GM19438 (cell line): Measurements from ENCODE around the gene EXOG.
"Not testable (repeated sequence)": the region's sequence is repeated elsewhere in the genome, so short reads cannot be mapped to it uniquely, and the experiment has no call there.

ENCODE experiments used
- ATAC-seq: cut with Tn5 transposase; IDR thresholded peaks from one replicate; pipeline ENCODE4 v1.9.1; 2021; ENCODE audit warnings: low read depth; ENCODE audit not compliant: unreplicated experiment

Gene EXOG

DNA sequence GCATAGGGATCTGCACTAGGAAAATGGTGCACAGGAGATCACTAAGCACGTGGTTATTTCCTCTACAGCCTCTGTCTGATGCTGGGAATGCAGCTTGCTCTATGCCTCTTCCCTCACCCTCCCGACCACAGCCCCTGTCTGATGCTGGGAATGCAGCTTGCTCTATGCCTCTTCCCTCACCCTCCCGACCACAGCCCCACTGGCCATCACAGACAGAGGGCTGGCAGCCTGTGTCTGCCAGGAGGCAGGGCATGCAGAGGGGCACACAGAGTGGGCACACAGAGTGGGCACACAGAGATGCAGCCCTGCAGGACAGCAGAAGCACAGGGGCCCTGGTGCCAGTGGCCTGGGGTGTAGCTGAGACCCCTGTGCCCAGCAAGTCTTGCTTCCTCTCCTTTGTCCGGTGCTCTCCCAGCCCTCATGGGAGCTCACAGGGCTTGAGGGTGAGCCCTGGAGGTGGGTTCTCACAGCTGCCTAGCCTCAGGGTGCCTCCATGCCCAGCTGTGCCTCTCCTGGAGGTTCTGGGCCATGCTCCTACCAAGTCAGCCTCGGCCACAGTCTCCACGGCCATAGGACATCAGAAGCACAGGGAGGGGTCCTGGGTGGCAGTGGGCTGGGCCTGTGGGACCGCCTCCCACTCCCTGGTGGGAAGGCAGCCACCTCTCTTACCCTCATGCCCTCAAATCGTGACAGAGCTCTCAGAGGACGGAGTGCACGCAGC lies 65.8 kb downstream of the EXOG start:
- no peak for ATAC-seq

DNA sequence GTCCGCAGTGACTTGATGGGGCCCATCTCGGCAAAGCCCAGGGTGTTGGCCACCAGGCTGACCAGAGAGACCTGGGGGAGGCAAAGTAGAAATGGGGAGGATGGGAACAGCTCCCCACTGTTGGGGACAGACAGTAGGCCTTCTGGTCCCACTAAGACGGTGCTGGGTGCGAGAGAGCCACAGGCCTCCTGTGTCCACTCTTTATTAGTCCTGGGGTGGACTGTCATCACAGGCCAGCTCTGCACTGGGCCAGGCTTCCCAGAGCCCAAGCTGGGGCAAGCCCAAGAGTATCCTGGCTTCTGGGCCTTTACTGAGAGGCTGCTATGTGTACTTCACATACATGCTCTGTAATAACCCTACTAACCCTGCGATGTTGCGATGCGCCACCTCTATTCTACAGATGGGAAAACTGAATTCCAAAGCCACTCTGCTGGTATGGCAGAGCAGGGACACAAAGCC lies 66.4 kb downstream of the EXOG start:
- ATAC-seq, result no peak

DNA sequence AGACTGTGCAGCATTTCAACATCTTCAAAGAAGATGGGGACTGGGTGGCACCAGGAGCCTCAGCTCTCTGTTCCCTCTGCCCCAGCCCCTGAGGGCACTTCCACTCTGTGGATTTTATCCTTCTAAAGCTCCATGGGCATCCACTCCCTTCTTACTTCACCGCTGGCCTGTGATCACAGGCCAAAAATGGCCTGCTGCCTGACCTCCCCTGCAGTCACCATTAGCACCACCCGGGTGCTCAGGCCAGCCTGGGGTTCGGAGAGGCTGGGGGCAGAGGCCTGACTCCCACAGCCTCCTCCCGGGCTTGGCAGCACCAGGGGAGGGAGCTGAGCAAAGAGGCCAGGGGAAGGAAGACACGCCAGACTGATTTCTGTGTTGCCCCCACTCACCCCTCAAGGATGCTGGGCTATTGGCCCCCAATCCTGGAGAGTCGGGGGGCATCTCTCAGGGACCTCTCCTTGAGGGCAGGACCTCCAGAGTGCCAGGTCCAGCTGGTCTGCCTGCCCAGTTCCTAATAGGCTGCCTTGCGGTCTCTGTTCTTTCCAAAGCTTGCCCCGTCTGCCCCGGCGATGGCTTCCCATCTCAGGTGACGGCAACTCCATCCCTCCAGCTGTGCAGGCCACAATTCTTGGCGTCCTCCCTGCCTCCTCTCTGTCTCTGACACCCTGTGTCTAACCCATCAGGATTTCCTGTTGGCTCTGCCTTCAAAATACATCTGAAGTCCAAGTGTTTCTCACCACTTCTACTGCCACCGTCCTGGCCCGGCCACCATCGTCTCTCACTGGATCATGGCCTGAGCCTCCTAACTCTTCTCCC lies 67.1 kb downstream of the EXOG start:
- no peak for ATAC-seq

DNA sequence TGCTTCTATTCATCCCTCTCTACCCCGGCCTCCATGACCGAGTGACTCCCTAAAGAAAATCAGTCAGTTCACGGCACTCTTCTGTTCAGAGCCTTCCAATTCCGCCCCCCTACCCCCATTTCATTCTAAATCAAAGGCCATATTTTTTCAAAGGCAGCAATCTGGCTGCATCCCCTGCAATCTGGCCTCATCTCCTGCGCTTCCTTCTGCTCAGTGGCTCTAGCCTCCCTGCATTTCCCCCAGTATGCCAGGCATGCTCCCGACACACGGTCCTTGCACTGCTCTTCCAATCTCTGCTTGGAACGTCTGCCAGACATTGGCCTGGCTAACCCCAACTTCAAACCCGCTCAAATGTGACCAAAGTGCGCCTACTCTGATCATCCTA lies 67.7 kb downstream of the EXOG start:
- no peak for ATAC-seq

DNA sequence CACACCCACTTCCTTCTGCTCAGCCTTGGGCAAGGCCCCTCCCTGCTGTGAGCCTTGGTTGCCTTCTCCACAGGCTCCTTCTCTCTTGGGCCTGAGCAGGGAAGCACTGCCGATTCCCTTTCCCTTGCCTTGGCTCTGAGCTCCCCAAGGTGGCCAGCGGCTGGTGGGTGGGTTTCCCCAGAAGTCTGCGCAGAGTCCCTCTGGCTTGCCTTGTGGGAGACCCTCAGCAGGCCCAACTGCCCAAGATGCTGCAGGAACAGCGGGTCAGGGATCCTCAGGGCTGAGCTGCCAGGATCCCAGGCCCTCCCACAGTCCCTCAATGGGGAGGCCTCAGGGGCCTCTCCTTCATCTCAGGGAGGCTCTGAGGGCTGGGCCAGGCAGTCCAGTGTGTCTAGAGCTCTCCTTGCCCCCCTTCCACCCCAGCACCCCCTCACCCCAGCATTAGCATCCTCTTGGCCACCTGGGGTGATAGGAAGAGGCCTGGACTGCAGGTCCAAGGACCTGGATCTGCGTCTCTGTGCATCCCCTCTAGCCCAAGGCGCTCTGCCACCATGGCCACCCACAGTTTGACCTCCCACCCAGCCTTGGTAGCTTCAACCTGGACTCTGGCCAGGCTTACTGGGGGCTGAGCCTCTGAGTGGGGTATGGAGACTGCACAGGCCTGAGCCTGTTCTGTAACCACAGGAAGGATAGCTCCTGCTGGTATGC lies 68.6 kb downstream of the EXOG start:
- ATAC-seq, result no peak

DNA sequence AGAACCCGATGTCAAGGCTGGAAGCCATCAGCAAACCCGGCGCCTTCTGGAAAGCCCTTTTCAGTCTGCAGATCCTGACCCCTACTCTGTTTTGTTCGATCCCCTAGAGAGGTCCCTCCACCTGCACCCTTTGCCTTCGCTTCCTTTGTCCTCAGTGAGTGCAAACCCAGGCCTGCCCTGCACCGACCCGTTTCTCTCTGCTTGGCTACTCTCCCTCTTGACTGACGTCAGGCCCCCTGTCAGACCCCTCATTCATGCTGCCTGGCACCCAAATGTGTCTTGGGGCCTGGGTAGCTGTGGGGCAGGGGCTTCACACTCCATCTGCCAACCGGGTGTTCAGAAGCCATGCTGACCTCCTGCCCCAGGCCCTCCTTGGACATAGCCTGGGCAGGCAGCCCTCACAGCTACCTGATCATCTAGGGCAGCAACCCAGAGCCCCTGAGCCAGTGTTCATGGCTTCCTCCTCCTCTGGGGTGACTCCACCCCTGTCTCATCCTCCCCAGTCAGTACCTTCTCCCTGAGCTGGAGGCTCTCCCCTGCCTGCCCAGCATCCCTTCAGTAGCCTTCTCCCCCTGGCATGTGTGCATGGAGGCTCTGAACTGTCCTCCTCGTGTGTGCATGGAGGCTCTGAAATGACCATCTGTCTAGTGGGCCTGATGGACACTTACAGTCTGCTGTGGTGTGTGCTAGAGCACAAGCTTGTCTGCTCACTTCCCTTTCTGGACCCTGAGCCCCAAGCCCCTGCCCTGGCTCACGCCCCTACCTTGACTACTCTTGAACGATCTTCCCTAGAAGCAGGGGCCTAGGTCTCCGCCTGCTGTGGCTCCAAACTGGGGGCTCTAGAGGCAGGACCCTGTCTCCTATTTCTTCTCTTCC lies 69.4 kb downstream of the EXOG start:
- no peak for ATAC-seq

DNA sequence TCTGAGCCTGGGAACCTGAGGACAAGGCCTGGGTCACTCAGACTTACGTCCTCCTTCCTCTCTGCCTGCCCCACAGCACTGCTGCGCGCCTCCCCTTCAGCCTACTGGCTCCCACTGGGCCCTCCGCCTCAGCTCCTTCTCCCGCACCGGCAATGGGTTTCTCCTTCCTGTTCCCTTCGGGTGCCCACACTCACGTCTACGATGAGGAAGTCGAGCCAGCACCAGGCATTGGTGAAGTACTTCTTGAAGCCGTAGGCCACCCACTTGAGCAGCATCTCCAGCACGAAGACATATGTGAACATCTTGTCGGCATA lies 70.0 kb downstream of the EXOG start:
- ATAC-seq, result no peak

DNA sequence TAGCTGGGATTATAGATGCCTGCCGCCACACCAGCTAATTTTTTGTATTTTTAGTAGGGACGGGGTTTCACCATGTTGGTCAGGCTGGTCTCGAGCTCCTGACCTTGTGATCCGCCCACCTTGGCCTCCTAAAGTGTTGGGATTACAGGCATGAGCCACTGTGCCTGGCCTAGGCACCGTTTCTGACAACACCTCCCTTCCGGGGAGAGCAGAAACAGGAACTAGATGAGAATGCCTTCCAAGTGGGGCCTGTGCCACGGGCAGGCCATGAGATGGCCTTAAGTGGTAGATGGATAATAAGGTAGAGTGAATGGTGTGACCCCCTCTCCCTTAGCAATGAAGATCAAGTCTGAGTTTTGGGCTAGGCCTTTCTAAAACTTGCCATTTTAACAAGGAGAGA lies 70.7 kb downstream of the EXOG start:
- not testable (repeated sequence) for ATAC-seq

DNA sequence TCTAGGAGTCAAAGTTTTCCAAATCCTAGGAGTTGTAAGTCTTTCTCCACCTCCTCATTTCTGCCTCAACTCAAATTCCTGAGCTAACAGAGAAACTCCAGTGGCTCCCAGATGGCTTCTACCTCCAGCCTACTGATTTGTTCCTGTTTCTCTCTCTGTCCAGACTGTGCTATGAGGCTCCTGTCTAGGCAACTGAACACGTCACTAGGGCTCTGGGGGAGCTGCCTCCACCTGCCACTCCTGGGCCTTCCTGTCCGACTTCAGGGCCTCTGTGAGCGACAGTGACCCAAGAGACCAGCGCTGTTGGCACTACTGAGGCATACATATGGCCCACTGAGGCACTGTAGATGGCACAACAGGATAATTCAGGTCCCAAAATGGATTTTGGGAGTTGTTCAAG lies 71.4 kb downstream of the EXOG start:
- no peak for ATAC-seq

DNA sequence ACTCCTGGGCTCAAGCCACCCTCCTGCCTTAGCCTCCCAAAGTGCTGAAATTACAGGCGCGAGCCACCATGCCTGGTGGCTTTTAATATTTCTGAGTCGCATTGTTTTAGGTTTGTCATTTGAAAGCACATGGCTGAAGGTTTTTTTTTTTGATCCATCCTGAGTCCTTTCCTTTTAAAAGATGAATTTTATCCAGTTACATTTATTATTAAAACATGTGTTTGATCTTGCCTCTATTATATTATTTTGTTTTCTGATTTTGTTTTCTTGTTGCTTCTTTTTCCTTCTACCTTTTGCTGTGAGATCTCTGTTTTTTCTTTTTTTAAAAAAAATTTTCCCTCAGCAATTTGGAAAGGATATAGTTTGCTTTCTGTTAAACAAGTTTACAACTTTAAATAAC lies 77.0 kb downstream of the EXOG start:
- no peak for ATAC-seq

DNA sequence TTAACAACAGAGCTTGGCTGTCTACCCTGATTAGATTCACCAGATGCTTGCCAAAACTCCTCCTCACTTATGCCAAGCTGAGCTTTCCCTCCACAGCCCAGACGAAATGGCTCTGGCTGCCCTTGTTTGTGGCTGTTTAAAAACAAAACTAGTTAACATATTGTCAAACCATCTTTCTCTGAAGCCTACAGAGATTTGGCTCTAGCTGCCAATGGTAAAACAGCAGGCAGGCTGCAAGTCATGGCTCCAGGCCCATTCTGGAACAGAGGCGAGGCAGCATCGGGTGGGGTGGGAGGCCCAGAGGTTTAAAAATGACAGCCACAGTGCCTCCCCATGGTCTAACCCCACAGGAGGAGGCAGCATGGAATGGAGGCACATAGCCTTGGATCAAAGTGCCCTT lies 77.4 kb downstream of the EXOG start:
- ATAC-seq, result no peak

DNA sequence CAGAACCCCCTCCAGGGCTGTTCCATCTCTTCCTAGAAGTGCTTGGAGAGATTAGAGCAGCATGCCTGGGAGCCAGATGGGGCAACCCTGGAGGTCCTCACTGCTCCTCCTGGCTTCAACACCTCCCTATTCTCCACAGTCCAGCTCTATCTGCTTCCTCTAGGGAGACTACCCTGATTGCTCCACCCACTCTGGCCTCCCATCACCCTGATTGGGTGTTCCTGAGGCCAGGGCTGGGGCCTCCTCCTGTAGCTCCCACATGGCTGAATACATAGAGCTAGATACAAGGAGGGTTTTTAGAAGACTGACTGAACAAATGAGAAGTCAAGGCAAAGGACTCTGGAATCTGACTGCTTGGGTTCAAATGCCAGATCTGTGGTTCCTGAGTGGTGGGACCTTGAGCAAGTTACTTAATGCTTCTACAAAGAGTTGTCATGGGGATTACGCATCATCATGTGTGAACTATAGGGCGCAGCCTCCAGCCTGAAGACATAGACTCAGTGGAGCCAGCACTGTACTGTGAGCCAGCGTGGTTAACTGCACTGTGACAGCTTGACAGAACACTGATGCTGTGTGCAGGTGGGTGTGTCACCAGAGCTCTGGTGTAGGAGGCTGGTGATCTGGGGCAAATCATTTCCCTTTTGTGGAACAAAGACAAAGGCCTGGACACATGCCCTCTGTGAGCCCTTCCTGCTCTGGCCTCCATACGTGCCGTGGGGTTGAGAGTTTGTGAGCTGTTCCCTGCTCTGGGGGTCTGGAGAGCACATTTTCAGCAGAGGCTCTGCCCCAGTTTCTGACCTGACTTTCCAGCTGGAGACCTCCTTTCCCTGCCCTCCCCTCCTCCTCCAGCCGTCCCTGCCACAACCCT lies 78.5 kb downstream of the EXOG start:
- ATAC-seq, result no peak

DNA sequence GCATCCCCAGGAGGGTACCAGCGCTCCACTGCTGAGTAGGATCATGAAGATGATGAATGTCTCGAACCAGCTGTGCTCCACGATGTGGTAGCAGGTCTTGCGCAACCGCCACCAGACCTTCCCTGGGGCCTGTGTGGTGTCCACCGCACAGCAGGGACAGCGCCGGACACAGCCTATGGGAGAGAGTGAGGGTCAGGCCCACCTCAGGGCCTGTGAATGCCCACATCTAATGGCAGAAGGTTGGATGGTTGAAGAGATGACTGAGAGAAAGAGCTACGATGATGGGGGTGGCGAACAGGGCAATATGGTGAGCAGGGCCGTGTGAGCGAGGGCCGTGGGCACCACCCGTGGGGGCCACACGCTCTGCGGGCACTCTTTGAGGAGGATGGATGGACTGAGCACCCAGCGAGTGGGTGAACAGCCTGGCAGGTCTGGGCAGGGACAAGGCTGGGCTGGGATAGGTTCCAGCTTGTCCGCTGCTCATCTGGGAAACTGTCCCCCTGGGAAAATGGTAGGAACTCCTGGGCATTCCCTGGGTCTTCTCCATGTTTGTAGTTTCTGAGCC lies 79.2 kb downstream of the EXOG start:
- no peak for ATAC-seq
